Measurements from ENCODE around the gene DBI. TPM values are rescaled to one million over a fixed set of nuclear protein-coding genes. Genes with fewer than 3 reads are reported as not detected.
A peak's percentile ranks its signal among the peaks of the same experiment; 100 is the strongest.

Gene DBI
- total RNA-seq, 2 experiments from 2014 or later: 23.6 to 27.4 TPM

DNA sequence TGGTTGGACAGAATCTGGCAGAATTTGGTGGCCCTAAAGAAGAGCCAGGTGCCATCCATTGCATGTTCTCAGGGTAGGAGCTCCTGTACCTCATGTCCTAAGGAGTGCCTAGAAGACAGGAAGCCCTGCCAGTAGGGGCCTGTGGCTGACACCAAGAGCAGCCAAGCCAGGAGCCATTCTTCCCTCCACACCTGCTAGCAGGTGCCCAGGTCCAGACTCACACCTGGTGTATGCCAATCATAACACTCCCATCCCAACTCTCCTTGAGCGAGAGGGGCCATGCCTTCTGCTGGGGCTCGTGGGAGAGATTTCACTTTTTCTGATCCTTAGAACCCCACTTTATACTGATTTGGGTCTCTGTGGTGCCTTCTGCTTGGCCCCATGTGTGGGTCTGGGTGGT is 38.4 kb downstream of the DBI start:
- H3K27me3 Mint-ChIP-seq: peaks cover 5% of the 10 kb centered on the region
- Histone ChIP-seq H3K27ac (ENCODE audit: low read depth in 1 of 2, low read length in 2 of 2) (no peak overlapping the region), H3K4me3 (ENCODE audit: low read length) (no peak overlapping the region), H3K36me3 (ENCODE audit: insufficient read depth, low read length) (no peaks in the 10 kb centered on the region), H3K4me1 (ENCODE audit: insufficient read depth, low read length) (no peaks in the 10 kb centered on the region), H3K9me3 (ENCODE audit: control insufficient read depth in 1 of 2, insufficient read depth in 1 of 2, low read length in 2 of 2) (peaks cover 0 to 6% of the 10 kb centered on the region in 2 experiments), H3K27me3 (ENCODE audit: control insufficient read depth in 1 of 2, insufficient read depth in 2 of 2, low read length in 2 of 2) (no peaks in the 10 kb centered on the region)
- H3K4me1 Mint-ChIP-seq (ENCODE audit: low read depth): no peaks in the 10 kb centered on the region
- ChIA-PET CTCF (no interaction called here), POLR2A (no interaction called here)
- intact Hi-C loops (cut with DNase I, micrococcal nuclease): loop anchor here in 1 of 2 experiments (5.0 kb wide), 1 partner anchor 72 kb away; no protein-coding TSS in a partner anchor
- no peaks in the 10 kb centered on the region for H3K9me3 Mint-ChIP-seq
- no peaks in the 10 kb centered on the region for H3K36me3 Mint-ChIP-seq (ENCODE audit: low read depth)
- no peak overlapping the region for H3K4me3 Mint-ChIP-seq
- H3K27ac Mint-ChIP-seq: no peak overlapping the region
- no peak for DNase-seq
- TF ChIP-seq, protein P1, sequence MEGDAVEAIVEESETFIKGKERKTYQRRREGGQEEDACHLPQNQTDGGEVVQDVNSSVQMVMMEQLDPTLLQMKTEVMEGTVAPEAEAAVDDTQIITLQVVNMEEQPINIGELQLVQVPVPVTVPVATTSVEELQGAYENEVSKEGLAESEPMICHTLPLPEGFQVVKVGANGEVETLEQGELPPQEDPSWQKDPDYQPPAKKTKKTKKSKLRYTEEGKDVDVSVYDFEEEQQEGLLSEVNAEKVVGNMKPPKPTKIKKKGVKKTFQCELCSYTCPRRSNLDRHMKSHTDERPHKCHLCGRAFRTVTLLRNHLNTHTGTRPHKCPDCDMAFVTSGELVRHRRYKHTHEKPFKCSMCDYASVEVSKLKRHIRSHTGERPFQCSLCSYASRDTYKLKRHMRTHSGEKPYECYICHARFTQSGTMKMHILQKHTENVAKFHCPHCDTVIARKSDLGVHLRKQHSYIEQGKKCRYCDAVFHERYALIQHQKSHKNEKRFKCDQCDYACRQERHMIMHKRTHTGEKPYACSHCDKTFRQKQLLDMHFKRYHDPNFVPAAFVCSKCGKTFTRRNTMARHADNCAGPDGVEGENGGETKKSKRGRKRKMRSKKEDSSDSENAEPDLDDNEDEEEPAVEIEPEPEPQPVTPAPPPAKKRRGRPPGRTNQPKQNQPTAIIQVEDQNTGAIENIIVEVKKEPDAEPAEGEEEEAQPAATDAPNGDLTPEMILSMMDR (IDR thresholded peaks at IDR 0.05): no peak
- no peak for ATAC-seq (ENCODE audit: poor library complexity)

DNA sequence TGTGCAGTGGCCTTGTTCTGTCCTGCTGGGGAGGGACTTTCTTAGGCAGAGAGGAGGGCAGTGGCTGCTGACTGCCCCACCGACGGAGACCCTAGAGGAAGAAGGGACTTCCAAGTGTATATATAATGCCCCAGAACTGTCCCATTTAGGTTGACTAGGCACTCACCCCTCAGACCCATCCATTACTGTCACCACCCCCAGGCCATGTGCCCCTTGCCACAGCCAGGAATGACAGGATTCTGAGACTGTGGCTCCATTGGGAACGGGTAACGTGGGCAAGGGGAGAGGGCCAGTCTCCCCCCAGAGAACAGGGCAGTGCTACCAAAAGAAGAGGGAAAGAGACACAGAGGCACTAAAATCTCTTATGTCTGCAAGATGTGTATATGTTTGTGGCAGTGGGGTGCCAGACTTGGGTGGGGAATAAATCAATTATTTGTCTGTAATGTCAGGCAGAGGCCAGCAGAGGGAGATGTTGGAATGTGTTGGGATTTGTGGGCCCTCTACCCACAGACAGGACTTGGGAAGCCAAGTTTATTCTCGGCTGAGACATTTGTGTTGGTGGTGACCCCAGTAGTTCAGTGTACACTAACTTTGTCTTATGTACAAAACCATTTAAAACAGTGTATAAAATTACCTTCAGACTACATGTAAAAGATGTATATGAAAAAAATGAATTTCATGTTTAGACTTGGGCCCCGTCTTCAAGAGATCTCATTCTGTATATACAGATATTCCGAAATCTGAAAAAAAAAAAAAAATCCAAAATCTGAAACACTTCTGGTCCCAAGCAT is 40.8 kb downstream of the DBI start:
- H3K27me3 Mint-ChIP-seq: peaks cover 8% of the 10 kb centered on the region
- Histone ChIP-seq H3K4me1 (ENCODE audit: insufficient read depth, low read length) (no peaks in the 10 kb centered on the region), H3K27ac (ENCODE audit: low read depth in 1 of 2, low read length in 2 of 2) (no peak overlapping the region), H3K9me3 (ENCODE audit: control insufficient read depth in 1 of 2, insufficient read depth in 1 of 2, low read length in 2 of 2) (peaks cover 0 to 6% of the 10 kb centered on the region in 2 experiments), H3K27me3 (ENCODE audit: control insufficient read depth in 1 of 2, insufficient read depth in 2 of 2, low read length in 2 of 2) (no peaks in the 10 kb centered on the region), H3K4me3 (ENCODE audit: low read length) (no peak overlapping the region), H3K36me3 (ENCODE audit: insufficient read depth, low read length) (no peaks in the 10 kb centered on the region)
- ChIA-PET CTCF (no interaction called here), POLR2A (no interaction called here)
- H3K36me3 Mint-ChIP-seq (ENCODE audit: low read depth): no peaks in the 10 kb centered on the region
- intact Hi-C loops (cut with DNase I, micrococcal nuclease): loop anchor here in 1 of 2 experiments (5.0 kb wide), 1 partner anchor 70 kb away; no protein-coding TSS in a partner anchor
- ATAC-seq (ENCODE audit: poor library complexity) (no peak), DNase-seq (peak in 6 of 14 experiments; percentile 5 to 56 (median 38))
- H3K4me3 Mint-ChIP-seq: no peak overlapping the region
- TF ChIP-seq, protein P1 (IDR thresholded peaks at IDR 0.05): peak; percentile 61
- no peaks in the 10 kb centered on the region for H3K9me3 Mint-ChIP-seq
- H3K4me1 Mint-ChIP-seq (ENCODE audit: low read depth): no peaks in the 10 kb centered on the region
- no peak overlapping the region for H3K27ac Mint-ChIP-seq

DNA sequence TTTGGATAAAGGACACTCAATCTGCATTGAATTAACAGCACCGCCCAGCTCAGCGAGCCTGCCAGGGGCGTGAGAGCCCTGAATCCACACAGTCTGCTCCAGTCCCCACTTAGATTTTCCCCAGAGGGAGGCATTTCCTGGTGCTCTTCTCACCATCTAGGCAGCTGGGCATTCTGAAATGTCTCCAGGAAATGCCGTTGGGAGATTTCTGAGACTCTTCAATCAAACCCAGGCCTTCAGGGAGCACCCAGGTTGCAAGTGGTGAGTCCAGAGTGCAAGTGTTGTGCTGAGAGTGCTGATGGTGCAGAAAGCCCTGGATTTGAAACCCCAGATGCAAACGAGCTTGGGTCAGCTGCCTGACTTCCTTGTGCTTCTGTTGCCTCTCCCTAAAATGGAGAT is 41.4 kb downstream of the DBI start:
- POLR2A ChIA-PET: no interaction called here
- H3K36me3 ChIP-seq (ENCODE audit: insufficient read depth, low read length): no peaks in the 10 kb centered on the region
- Mint-ChIP-seq H3K36me3 (ENCODE audit: low read depth) (no peaks in the 10 kb centered on the region), H3K27me3 (peaks cover 8% of the 10 kb centered on the region), H3K4me1 (ENCODE audit: low read depth) (no peaks in the 10 kb centered on the region), H3K4me3 (no peak overlapping the region), H3K9me3 (no peaks in the 10 kb centered on the region), H3K27ac (no peak overlapping the region)
- intact Hi-C loops (cut with DNase I, micrococcal nuclease): loop anchor here in 1 of 2 experiments (5.0 kb wide), 1 partner anchor 69 kb away; no protein-coding TSS in a partner anchor
- CTCF ChIA-PET: no interaction called here
- peaks cover 0 to 6% of the 10 kb centered on the region in 2 experiments for H3K9me3 ChIP-seq (ENCODE audit: control insufficient read depth in 1 of 2, insufficient read depth in 1 of 2, low read length in 2 of 2)
- no peak overlapping the region for H3K4me3 ChIP-seq (ENCODE audit: low read length)
- TF ChIP-seq, protein P1 (IDR thresholded peaks at IDR 0.05): no peak
- no peak for ATAC-seq (ENCODE audit: poor library complexity)
- no peak for DNase-seq
- H3K27me3 ChIP-seq (ENCODE audit: control insufficient read depth in 1 of 2, insufficient read depth in 2 of 2, low read length in 2 of 2): no peaks in the 10 kb centered on the region
- no peak overlapping the region for H3K27ac ChIP-seq (ENCODE audit: low read depth in 1 of 2, low read length in 2 of 2)
- no peaks in the 10 kb centered on the region for H3K4me1 ChIP-seq (ENCODE audit: insufficient read depth, low read length)
